SK-N-MC (cell line): Measurements from ENCODE around the gene ZFP91.

Experiments used
- EZH2 ChIP-seq: fragments of 200-600 bp; sonication (generic); IDR thresholded peaks from one replicate; pipeline ENCODE4 v1.6.1; 2017; ENCODE audit warnings: antibody characterized with exemption
- FOXP2 ChIP-seq: optimal IDR thresholded peaks from 2 replicates; pipeline ENCODE3; 2011; ENCODE audit warnings: mild to moderate bottlenecking, moderate library complexity; ENCODE audit not compliant: insufficient read depth; ENCODE audit errors: extremely low read length, control extremely low read depth
- POLR2AphosphoS5 ChIP-seq: IDR thresholded peaks from 2 replicates; pipeline ENCODE4 v1.6.1; 2012; ENCODE audit warnings: mild to moderate bottlenecking, low read depth, low read length, borderline replicate concordance

- TF ChIP-seq POLR2AphosphoS5 (no peak), EZH2 (no peak), FOXP2 (no peak)
Measured at GRCh38 chr11:58658623-58659022, 79.8 kb downstream of the ZFP91 start.
